AG20443 (cell line): ENCODE data around the gene ERI3.

Source experiments
- DNase-seq: peaks from one replicate; pipeline ENCODE4 v3.0.0; 2012; ENCODE audit warnings: low spot score, mixed read lengths

Gene ERI3

GRCh38 chr1:44261171-44261817, 93.8 kb downstream of the ERI3 start:
- no peak for DNase-seq

GRCh38 chr1:44260792-44261170, 94.3 kb downstream of the ERI3 start:
- DNase-seq, result no peak

GRCh38 chr1:44259090-44259489, 96.0 kb downstream of the ERI3 start:
- no peak for DNase-seq

DNA sequence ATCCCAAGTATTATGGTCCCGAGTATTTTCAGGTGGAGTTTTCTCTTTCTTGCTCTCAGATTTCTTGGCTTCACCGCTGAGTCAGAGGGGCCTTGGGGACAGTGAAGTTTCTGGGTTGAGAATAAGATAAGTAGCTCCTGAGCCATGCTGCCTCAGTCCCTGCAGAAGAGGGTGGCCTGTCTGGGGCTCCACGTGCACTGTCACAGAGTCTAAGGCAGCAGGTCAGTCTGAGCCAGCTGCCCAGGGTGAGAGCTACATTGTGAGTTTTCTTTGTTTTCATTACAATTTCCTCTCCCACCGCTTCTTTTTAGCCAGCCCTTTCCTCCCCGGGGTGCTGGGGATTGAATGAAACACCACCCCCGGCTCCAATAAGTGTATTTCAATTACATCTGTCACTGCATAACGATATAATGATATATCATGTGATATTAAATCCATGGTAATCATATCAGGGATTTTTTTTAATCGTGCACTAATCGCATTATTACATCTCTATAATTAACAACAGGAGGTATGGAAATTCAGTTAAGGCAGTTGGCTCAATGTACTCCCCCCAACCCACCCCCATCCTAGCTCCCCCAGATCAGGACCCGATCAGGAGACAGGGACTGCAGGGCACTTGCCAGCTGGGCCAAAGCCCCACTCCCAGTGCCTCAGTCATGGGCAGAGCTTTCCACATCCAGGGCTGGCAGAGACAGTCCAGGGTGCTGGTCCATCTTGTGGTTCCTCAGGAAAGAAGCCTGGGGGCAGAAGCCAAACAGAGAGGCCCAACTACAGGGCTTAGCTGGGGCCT, 98.1 kb downstream of the ERI3 start:
- no peak for DNase-seq

DNA sequence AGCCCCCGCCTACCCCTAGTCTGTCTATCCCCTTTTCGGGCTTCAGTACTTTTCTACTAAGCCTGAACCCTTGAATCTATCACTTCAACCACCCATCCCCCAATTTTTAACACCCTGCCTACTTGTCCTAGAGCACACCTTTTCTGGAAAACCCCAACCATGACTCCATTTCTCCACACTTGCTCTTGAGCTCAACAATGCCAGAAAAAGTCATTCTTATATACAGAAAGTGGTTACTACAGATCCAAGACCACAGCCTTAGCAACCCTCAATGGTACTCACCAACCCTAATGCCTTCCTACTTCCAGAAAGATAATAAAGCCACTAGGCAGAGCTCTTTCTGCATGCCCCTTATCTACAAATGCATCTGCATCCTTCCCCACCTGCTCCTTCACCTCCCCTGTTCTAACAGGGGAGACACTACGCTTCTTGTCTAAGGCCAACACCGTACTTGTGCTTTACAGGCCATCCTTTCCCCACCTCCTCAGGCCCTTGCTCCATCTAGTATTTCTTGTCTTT, 100.6 kb downstream of the ERI3 start:
- DNase-seq, result no peak

GRCh38 chr1:44251989-44252671, 102.9 kb downstream of the ERI3 start:
- no peak for DNase-seq

DNA sequence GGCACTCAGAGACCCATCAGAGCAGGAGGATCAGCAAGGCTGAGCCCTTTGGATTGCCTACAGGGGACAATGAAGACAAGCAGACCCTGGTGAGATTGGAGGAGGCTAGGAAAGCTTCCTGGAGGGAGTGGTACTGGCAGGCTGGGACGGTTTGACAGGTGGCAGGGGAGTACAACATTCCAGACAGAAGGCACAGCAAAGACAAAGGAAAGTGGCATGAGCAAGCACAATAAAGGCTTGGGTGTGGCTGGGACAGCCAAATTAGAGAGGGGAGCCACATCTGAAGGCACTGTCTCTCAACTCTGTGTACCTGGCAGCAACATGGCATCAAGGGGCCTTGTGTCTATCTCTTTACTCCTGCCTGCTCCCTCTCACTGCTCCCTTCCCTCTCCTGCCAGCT, 103.6 kb downstream of the ERI3 start:
- no peak for DNase-seq

- DNase-seq, result no peak
These were observed 104.8 kb downstream of the ERI3 start for GRCh38 chr1:44250068-44250781.

- no peak for DNase-seq
These were observed 105.5 kb downstream of the ERI3 start for GRCh38 chr1:44249543-44249942.

GRCh38 chr1:44246806-44247205, 108.3 kb downstream of the ERI3 start:
- DNase-seq, result no peak

DNA sequence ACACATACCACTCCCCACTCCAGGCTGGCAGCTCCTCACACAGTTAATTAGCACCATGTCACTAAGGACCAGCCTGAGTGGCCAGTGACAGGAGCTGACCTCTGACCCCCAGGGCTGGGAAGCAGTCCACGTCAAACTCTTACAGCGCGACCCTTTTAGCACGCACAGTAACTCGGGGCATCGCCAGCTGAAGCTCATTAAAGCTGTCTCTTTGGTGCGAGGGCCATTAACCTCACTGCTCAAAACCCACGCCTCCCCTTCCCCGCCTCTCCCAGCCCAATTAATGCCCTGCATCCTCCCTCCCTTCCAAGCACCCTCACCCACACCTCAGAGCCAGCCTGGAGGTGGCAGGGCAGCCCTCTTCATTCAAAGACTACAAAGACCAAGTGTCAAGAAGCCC, 110.1 kb downstream of the ERI3 start:
- no peak for DNase-seq

GRCh38 chr1:44243782-44244495, 111.1 kb downstream of the ERI3 start:
- no peak for DNase-seq

DNA sequence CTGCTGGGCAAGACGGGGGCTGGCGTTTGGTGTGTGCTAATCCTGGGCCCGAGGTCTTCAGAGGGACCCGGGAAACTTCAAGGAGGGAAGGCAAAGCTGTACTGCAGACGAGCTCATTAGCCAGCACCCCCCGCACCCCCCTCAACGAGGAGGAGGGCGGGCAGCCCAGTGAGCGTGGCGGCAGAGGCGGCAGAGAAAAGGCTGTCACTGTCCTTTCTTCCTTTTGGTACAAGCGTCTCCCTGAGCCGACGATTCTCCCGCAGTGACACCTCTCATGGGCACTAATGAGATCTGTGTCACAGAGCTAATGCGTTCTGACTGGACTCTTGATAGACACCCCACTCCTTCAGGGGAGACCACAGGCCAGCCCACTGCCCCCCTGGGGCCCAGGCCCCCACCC, 112.3 kb downstream of the ERI3 start:
- DNase-seq, result no peak

GRCh38 chr1:44240802-44241671, 114.0 kb downstream of the ERI3 start:
- DNase-seq, result no peak

- DNase-seq, result peak; percentile 28
These were observed 115.1 kb downstream of the ERI3 start for GRCh38 chr1:44239961-44240371.

DNA sequence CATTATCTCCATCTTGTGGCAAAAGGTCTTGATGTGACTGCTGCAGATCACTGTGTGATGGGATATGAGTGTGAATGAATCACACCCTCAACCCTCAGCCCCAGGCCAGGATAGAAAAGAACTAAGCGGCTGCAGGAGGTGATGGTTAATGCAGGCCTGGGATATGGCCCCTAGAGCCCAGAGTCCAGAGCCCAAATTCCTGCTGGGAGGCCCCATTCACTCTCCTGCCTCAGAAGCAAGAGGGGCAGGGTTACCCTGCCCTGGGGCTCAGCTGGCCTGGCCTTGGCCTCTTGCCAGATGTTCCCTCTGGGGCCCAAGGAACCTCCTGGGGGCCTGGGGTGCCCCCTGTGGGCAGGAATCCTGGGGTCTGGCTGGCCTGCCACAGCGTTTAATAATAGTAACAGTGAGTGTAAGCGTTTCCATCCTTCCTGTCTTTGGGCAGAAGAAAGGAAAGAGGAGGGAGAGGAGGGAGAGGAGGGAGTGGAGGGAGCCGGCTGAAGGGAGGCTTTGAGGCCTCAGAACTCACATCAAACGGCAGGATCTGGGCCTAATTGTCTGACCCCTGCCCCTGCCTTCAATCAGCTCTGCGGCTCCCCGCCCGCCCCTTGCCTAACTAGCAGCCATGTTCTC, 115.6 kb downstream of the ERI3 start:
- DNase-seq, result peak; percentile 60

- DNase-seq, result no peak
These were observed 116.4 kb downstream of the ERI3 start for GRCh38 chr1:44238660-44239059.

- DNase-seq, result peak; percentile 86
These were observed 117.2 kb downstream of the ERI3 start for GRCh38 chr1:44237721-44238457.

DNA sequence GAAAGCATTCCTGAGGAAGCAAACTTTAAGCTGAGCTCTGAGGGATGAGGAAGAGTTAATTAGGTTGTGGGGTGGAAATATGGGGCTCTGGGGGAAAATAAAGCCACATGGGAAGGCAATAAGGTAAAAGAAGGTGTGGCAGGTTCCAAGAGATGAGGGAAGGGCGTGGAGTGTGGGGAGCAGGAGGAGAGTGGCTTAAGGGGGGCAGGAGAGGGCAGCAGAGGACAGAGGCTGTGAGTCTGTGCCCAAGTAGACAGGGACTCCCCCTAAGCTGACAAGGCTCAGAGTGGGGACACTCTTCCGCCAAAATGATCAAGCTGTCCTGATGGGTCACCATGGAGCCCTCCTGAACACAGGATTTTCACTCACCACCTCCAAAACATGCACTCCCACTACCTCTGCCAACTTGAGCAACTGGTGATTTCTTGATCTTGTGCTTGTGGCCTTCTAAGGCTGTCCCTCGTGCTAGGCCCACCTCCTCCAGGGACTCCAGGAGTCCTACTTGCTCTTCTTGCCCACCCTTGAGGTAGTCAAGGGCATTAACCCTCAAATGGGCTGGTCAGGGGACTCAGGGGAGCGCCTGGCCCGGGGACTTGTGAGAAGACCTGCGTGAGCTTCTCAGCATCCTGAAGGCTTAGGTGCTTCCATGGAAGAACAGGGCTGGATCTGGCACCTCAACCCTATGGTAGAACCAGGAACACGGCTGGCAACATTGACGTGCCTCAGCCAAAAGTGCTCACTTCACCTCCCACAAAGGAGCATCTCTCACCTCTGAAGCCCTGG, 118.4 kb downstream of the ERI3 start:
- no peak for DNase-seq
